HG03064 (cell line): Measurements from ENCODE around the gene RBM33.

Experiments
- ATAC-seq: cut with Tn5 transposase; IDR thresholded peaks from one replicate; pipeline ENCODE4 v1.9.1; 2021; ENCODE audit warnings: low read depth; ENCODE audit not compliant: unreplicated experiment

The RBM33 gene

GRCh38 chr7:155764438-155764793, 120.0 kb downstream of the RBM33 start:
- ATAC-seq, result peak; percentile 57

- no peak for ATAC-seq
Observed at GRCh38 chr7:155765458-155765857, 121.0 kb downstream of the RBM33 start.

- ATAC-seq, result no peak
Observed at GRCh38 chr7:155766386-155766785, 121.9 kb downstream of the RBM33 start.

- ATAC-seq, result no peak
Observed at GRCh38 chr7:155766966-155767916, 122.8 kb downstream of the RBM33 start.

- no peak for ATAC-seq
Observed at GRCh38 chr7:155769701-155770100, 125.2 kb downstream of the RBM33 start.

- no peak for ATAC-seq
Observed at GRCh38 chr7:155770241-155770640, 125.8 kb downstream of the RBM33 start.

GRCh38 chr7:155773531-155773930, 129.1 kb downstream of the RBM33 start:
- ATAC-seq, result no peak

GRCh38 chr7:155774947-155775346, 130.5 kb downstream of the RBM33 start:
- no peak for ATAC-seq

- no peak for ATAC-seq
Observed at GRCh38 chr7:155775691-155776090, 131.2 kb downstream of the RBM33 start.

GRCh38 chr7:155776606-155777005, 132.1 kb downstream of the RBM33 start:
- no peak for ATAC-seq

- no peak for ATAC-seq
Observed at GRCh38 chr7:155778349-155778748, 133.9 kb downstream of the RBM33 start.

- ATAC-seq, result no peak
Observed at GRCh38 chr7:155780884-155781283, 136.4 kb downstream of the RBM33 start.

GRCh38 chr7:155781433-155781832, 137.0 kb downstream of the RBM33 start:
- ATAC-seq, result no peak

GRCh38 chr7:155782466-155782865, 138.0 kb downstream of the RBM33 start:
- ATAC-seq, result no peak

GRCh38 chr7:155785536-155785935, 141.1 kb downstream of the RBM33 start:
- ATAC-seq, result no peak

GRCh38 chr7:155786491-155786890, 142.0 kb downstream of the RBM33 start:
- ATAC-seq, result no peak

- ATAC-seq, result no peak
Observed at GRCh38 chr7:155787171-155787851, 142.8 kb downstream of the RBM33 start.

- ATAC-seq, result no peak
Observed at GRCh38 chr7:155788616-155789000, 144.1 kb downstream of the RBM33 start.

- ATAC-seq, result no peak
Observed at GRCh38 chr7:155789001-155789725, 144.7 kb downstream of the RBM33 start.

- ATAC-seq, result no peak
Observed at GRCh38 chr7:155790666-155791065, 146.2 kb downstream of the RBM33 start.

- no peak for ATAC-seq
Observed at GRCh38 chr7:155791214-155791737, 146.8 kb downstream of the RBM33 start.
